Hepatocyte (in vitro differentiated cells): ENCODE results near the gene STAT4.

ENCODE experiments used
- EZH2 ChIP-seq: fragments of 200-600 bp; sonication (generic); IDR thresholded peaks from 2 replicates; pipeline ENCODE4 v1.6.1; 2016; ENCODE audit warnings: antibody characterized with exemption, mild to moderate bottlenecking, borderline replicate concordance
- TF ChIP-seq, protein P1 (sequence below): fragments of 200-600 bp; sonication (generic); IDR thresholded peaks from 2 replicates; pipeline ENCODE4 v1.5.1; 2016; ENCODE audit warnings: antibody characterized with exemption, mild to moderate bottlenecking; ENCODE audit not compliant: poor library complexity

DNA sequence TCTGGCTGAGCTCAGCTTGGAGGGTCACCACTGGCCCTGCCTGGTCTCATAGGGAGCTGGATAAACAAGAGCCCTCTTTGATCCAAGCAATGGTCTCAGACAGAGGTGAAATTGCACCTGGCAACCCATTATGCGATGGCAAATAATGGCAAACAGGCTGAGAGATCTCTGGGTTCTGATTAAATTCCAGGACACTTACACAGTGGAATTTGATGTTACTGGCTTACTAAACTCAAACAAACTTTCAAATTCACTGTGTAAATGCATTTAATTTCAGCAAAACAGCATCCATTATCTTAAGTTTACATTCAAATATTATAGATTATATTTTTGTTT lies 19.5 kb upstream of the STAT4 start:
- TF ChIP-seq, protein P1, sequence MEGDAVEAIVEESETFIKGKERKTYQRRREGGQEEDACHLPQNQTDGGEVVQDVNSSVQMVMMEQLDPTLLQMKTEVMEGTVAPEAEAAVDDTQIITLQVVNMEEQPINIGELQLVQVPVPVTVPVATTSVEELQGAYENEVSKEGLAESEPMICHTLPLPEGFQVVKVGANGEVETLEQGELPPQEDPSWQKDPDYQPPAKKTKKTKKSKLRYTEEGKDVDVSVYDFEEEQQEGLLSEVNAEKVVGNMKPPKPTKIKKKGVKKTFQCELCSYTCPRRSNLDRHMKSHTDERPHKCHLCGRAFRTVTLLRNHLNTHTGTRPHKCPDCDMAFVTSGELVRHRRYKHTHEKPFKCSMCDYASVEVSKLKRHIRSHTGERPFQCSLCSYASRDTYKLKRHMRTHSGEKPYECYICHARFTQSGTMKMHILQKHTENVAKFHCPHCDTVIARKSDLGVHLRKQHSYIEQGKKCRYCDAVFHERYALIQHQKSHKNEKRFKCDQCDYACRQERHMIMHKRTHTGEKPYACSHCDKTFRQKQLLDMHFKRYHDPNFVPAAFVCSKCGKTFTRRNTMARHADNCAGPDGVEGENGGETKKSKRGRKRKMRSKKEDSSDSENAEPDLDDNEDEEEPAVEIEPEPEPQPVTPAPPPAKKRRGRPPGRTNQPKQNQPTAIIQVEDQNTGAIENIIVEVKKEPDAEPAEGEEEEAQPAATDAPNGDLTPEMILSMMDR = no peak
- no peak for TF ChIP-seq EZH2
